H9 (cell line): ENCODE results near the gene GJD4. TPM values are rescaled to one million over a fixed set of nuclear protein-coding genes. Genes with fewer than 3 reads are reported as not detected.

Source experiments
- DNase-seq: peaks from one replicate; pipeline ENCODE4 v3.0.0-alpha.2; 2017
- H2AFZ ChIP-seq: one replicate; pipeline ENCODE4 v1.6.1; 2013; ENCODE audit warnings: mild to moderate bottlenecking, low read length, control low read depth, moderate library complexity
- H2AK5ac ChIP-seq: 2 replicates; pipeline ENCODE4 v1.6.1; 2013; ENCODE audit warnings: low read length, control low read depth, mixed read lengths; ENCODE audit not compliant: insufficient read length
- H2BK120ac ChIP-seq: one replicate; pipeline ENCODE4 v1.6.1; 2013; ENCODE audit warnings: low read depth, mild to moderate bottlenecking, low read length, control low read depth, inconsistent platforms; ENCODE audit not compliant: poor library complexity, severe bottlenecking
- H2BK12ac ChIP-seq: 2 replicates; pipeline ENCODE4 v1.6.1; 2013; ENCODE audit warnings: low read length, control low read depth, mixed read lengths, low read depth; ENCODE audit not compliant: insufficient read length
- H2BK15ac ChIP-seq: 2 replicates; pipeline ENCODE4 v1.6.1; 2013; ENCODE audit warnings: low read depth, low read length, control low read depth
- H2BK20ac ChIP-seq: one replicate; pipeline ENCODE4 v1.6.1; 2013; ENCODE audit warnings: low read depth, mild to moderate bottlenecking, low read length, control low read depth, inconsistent platforms; ENCODE audit not compliant: poor library complexity, severe bottlenecking
- H2BK5ac ChIP-seq: 2 replicates; pipeline ENCODE4 v1.6.1; 2013; ENCODE audit warnings: low read length, control low read depth, mixed read lengths; ENCODE audit not compliant: insufficient read length
- H3K14ac ChIP-seq: 2 replicates; pipeline ENCODE4 v1.6.1; 2013; ENCODE audit warnings: low read length, control low read depth; ENCODE audit not compliant: insufficient read depth
- H3K18ac ChIP-seq: 2 replicates; pipeline ENCODE4 v1.6.1; 2013; ENCODE audit warnings: low read depth, mild to moderate bottlenecking, mixed read lengths, low read length, control low read depth; ENCODE audit not compliant: insufficient read length
- H3K23ac ChIP-seq: 2 replicates; pipeline ENCODE4 v1.6.1; 2013; ENCODE audit warnings: low read length, control low read depth, mixed read lengths, low read depth; ENCODE audit not compliant: insufficient read length
- H3K23me2 ChIP-seq: 2 replicates; pipeline ENCODE4 v1.6.1; 2013; ENCODE audit warnings: low read depth, mild to moderate bottlenecking, mixed read lengths, low read length, control low read depth; ENCODE audit not compliant: insufficient read length, poor library complexity, severe bottlenecking
- H3K27ac ChIP-seq: 2 replicates; pipeline ENCODE4 v1.5.1; 2013; ENCODE audit warnings: low read length, control low read depth, mixed read lengths, low read depth; ENCODE audit not compliant: insufficient read length
- H3K27me3 ChIP-seq: 2 replicates; pipeline ENCODE4 v1.6.1; 2013; ENCODE audit warnings: low read length, control low read depth, inconsistent platforms; ENCODE audit not compliant: insufficient read depth
- H3K4ac ChIP-seq: 2 replicates; pipeline ENCODE4 v1.6.1; 2013; ENCODE audit warnings: low read depth, mild to moderate bottlenecking, control low read depth, inconsistent platforms, low read length, moderate library complexity
- H3K4me1 ChIP-seq: 2 replicates; pipeline ENCODE4 v1.6.1; 2013; ENCODE audit warnings: low read length, control low read depth, inconsistent platforms; ENCODE audit not compliant: insufficient read depth
- H3K4me2 ChIP-seq: 2 replicates; pipeline ENCODE4 v1.6.1; 2013; ENCODE audit warnings: low read length, control low read depth, mixed read lengths; ENCODE audit not compliant: insufficient read length, insufficient read depth
- H3K56ac ChIP-seq: 2 replicates; pipeline ENCODE4 v1.6.1; 2013; ENCODE audit warnings: low read depth, mild to moderate bottlenecking, mixed read lengths, low read length, control low read depth; ENCODE audit not compliant: insufficient read length
- H3K79me1 ChIP-seq: 2 replicates; pipeline ENCODE4 v1.6.1; 2013; ENCODE audit warnings: low read depth, mild to moderate bottlenecking, moderate library complexity, low read length, control low read depth, inconsistent platforms; ENCODE audit not compliant: insufficient read depth, poor library complexity, severe bottlenecking
- H3K79me2 ChIP-seq: 2 replicates; pipeline ENCODE4 v1.6.1; 2013; ENCODE audit warnings: low read length, control low read depth, inconsistent platforms; ENCODE audit not compliant: insufficient read depth
- H3K9ac ChIP-seq: 2 replicates; pipeline ENCODE4 v1.6.1; 2013; ENCODE audit warnings: low read length, control low read depth, mixed read lengths; ENCODE audit not compliant: insufficient read length; ENCODE audit errors: extremely low read depth
- H3K9me3 ChIP-seq: one replicate; pipeline ENCODE4 v1.6.1; 2013; ENCODE audit warnings: low read depth, low read length, inconsistent platforms; ENCODE audit not compliant: control insufficient read depth
- H3T11ph ChIP-seq: one replicate; pipeline ENCODE4 v1.6.1; 2013; ENCODE audit warnings: mild to moderate bottlenecking, low read length, control low read depth, inconsistent platforms
- H4K20me1 ChIP-seq: one replicate; pipeline ENCODE4 v1.6.1; 2013; ENCODE audit not compliant: control insufficient read depth, insufficient read length, insufficient read depth
- H4K5ac ChIP-seq: 2 replicates; pipeline ENCODE4 v1.6.1; 2013; ENCODE audit warnings: low read depth, mild to moderate bottlenecking, mixed read lengths, low read length, control low read depth; ENCODE audit not compliant: insufficient read length
- H4K8ac ChIP-seq: replicated peaks from 2 replicates; pipeline ENCODE4 v1.6.1; 2013; ENCODE audit warnings: low read length, control low read depth, mixed read lengths, low read depth; ENCODE audit not compliant: insufficient read length
- H4K91ac ChIP-seq: 2 replicates; pipeline ENCODE4 v1.6.1; 2013; ENCODE audit warnings: low read depth, mild to moderate bottlenecking, moderate library complexity, mixed read lengths, low read length, control low read depth; ENCODE audit not compliant: insufficient read length
- H3K27ac Mint-ChIP-seq, 3 experiments: 2 replicates in 2 of 3; 3 replicates in 1 of 3; pipeline ENCODE4 v1.8.0; 2020 to 2021; ENCODE audit warnings: mixed read lengths in 3 of 3, mild to moderate bottlenecking in 1 of 3, moderate library complexity in 1 of 3
- H3K27me3 Mint-ChIP-seq: 2 replicates; pipeline ENCODE4 v1.8.0; 2021; ENCODE audit warnings: low read depth, mild to moderate bottlenecking, moderate library complexity, mixed read lengths
- H3K36me3 Mint-ChIP-seq, 3 experiments: 2 replicates in 2 of 3; 3 replicates in 1 of 3; pipeline ENCODE4 v1.8.0; 2020 to 2021; ENCODE audit warnings: low read depth in 3 of 3, mixed read lengths in 3 of 3; ENCODE audit not compliant: insufficient read depth in 1 of 3
- H3K4me1 Mint-ChIP-seq, 2 experiments: 2 replicates each; pipeline ENCODE4 v1.8.0; 2020; ENCODE audit warnings: mixed read lengths in 2 of 2
- H3K4me3 Mint-ChIP-seq, 2 experiments: 2 replicates in 1 of 2; 3 replicates in 1 of 2; pipeline ENCODE4 v1.8.0; 2020 to 2021; ENCODE audit warnings: mild to moderate bottlenecking in 2 of 2, mixed read lengths in 2 of 2, moderate library complexity in 1 of 2
- H3K9me3 Mint-ChIP-seq, 2 experiments: 2 replicates in 1 of 2; 3 replicates in 1 of 2; pipeline ENCODE4 v1.8.0; 2020; ENCODE audit warnings: mild to moderate bottlenecking in 2 of 2, mixed read lengths in 2 of 2, moderate library complexity in 1 of 2
- CTCF ChIP-seq: fragments of 200-600 bp; sonication (generic); conservative IDR thresholded peaks from 3 replicates; pipeline ENCODE4 v1.8.0; 2021; ENCODE audit warnings: antibody characterized with exemption, mild to moderate bottlenecking
- total RNA-seq: library from RNA; stranded (reverse); gene quantifications from 2 replicates; pipeline ENCODE4 v1.2.1, GENCODE V29; 2021

The GJD4 gene
- total RNA-seq, 1 experiment from 2014 or later, result not detected

DNA sequence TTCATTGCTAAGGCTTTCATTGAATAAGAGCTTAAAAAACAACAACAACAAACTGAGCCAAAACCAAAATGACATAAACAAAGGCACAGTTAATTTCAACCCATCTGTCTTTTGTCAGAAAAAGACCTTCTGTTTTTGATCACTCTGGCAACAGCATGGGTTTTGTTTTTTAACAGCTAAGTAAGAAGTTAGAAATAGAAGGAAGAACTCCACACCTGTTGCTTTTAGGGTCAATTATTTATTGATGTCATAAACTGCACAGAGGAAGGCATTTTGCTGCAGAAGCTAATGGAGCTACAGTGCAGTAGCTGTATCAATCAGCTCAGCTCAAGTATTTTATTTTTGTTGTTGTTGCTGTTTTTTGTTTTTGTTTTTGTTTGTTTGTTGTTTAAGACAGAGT is 16.3 kb upstream of the GJD4 start:
- Histone ChIP-seq H3K9me3 (no peaks in the 10 kb centered on the region), H3K9ac (no peak overlapping the region), H3K79me2 (no peaks in the 10 kb centered on the region), H3T11ph (no peak overlapping the region), H4K5ac (no peak overlapping the region), H2AK5ac (no peak overlapping the region), H2BK5ac (no peak overlapping the region), H4K91ac (no peak overlapping the region), H3K4ac (no peak overlapping the region), H2BK15ac (no peak overlapping the region), H3K14ac (no peak overlapping the region), H3K27me3 (no peaks in the 10 kb centered on the region), H3K23me2 (no peaks in the 10 kb centered on the region), H3K27ac (no peak overlapping the region), H3K56ac (no peak overlapping the region), H2BK20ac (no peak overlapping the region), H3K23ac (no peak overlapping the region), H4K20me1 (no peaks in the 10 kb centered on the region), H3K18ac (no peak overlapping the region), H2AFZ (no peak overlapping the region), H2BK120ac (no peak overlapping the region), H4K8ac (no peak overlapping the region), H2BK12ac (no peak overlapping the region), H3K79me1 (no peaks in the 10 kb centered on the region), H3K4me2 (no peak overlapping the region), H3K4me1 (peaks cover 4% of the 10 kb centered on the region)
- peaks cover 9% of the 10 kb centered on the region in 2 experiments for H3K4me1 Mint-ChIP-seq
- no peak overlapping the region for H3K4me3 Mint-ChIP-seq
- no peak for DNase-seq
- peaks cover 3 to 29% (median 14%) of the 10 kb centered on the region in 3 experiments for H3K36me3 Mint-ChIP-seq
- TF ChIP-seq CTCF, result no peak
- peaks cover 21 to 27% of the 10 kb centered on the region in 2 experiments for H3K9me3 Mint-ChIP-seq
- peaks cover 10% of the 10 kb centered on the region for H3K27me3 Mint-ChIP-seq
- H3K27ac Mint-ChIP-seq, result no peak overlapping the region
